Keratinocyte (primary cell): ENCODE results near the gene HINFP. TPM values are rescaled to one million over a fixed set of nuclear protein-coding genes. Genes with fewer than 3 reads are reported as not detected.

Experiments used
- DNase-seq: peaks from one replicate; pipeline ENCODE4 v3.0.0-alpha.2; 2011; ENCODE audit warnings: low read depth, missing footprints, low spot score
- FAIRE-seq: peaks from 2 replicates; lab custom pipeline; 2011; peaks lifted over from hg19 to GRCh38; lab: Jason Lieb, UNC
- H2AFZ ChIP-seq: 2 replicates; pipeline ENCODE4 v1.6.0; 2012; ENCODE audit warnings: low read length, control low read depth, inconsistent platforms; ENCODE audit not compliant: control insufficient read depth
- H3K27ac ChIP-seq: 2 replicates; pipeline ENCODE4 v1.5.1; 2011; ENCODE audit warnings: low read length; ENCODE audit not compliant: control insufficient read depth, insufficient read depth
- H3K27me3 ChIP-seq: 3 replicates; pipeline ENCODE4 v1.6.0; 2011; ENCODE audit warnings: low read length; ENCODE audit not compliant: control insufficient read depth, insufficient read depth; ENCODE audit errors: extremely low read depth
- H3K36me3 ChIP-seq, 2 experiments: 2 replicates in 1 of 2; 3 replicates in 1 of 2; pipeline ENCODE4 v1.5.1; 2011; ENCODE audit warnings: low read length in 2 of 2, mild to moderate bottlenecking in 1 of 2; ENCODE audit not compliant: control insufficient read depth in 2 of 2, insufficient read depth in 2 of 2; ENCODE audit errors: extremely low read depth in 1 of 2
- H3K4me1 ChIP-seq: 3 replicates; pipeline ENCODE4 v1.5.1; 2011; ENCODE audit warnings: low read length; ENCODE audit not compliant: control insufficient read depth, insufficient read depth; ENCODE audit errors: extremely low read depth
- H3K4me2 ChIP-seq: 3 replicates; pipeline ENCODE4 v1.6.0; 2011; ENCODE audit warnings: low read depth, low read length; ENCODE audit not compliant: control insufficient read depth, insufficient read depth; ENCODE audit errors: extremely low read depth
- H3K4me3 ChIP-seq, 3 experiments: fragments of 200-600 bp in 1 of 3; sonication (generic) in 1 of 3; 2 replicates in 2 of 3; 3 replicates in 1 of 3; pipeline ENCODE4 v1.5.1; 2011 to 2016; ENCODE audit warnings: low read length in 3 of 3, mild to moderate bottlenecking in 3 of 3, control low read depth in 2 of 3, inconsistent platforms in 1 of 3, low read depth in 1 of 3, mixed read lengths in 1 of 3, mixed run types in 1 of 3, moderate library complexity in 1 of 3; ENCODE audit not compliant: control insufficient read depth in 2 of 3, insufficient read depth in 2 of 3; ENCODE audit errors: extremely low read depth in 1 of 3
- H3K79me2 ChIP-seq: 2 replicates; pipeline ENCODE4 v1.6.0; 2012; ENCODE audit warnings: low read length; ENCODE audit not compliant: control insufficient read depth, insufficient read depth
- H3K9ac ChIP-seq: 3 replicates; pipeline ENCODE4 v1.6.0; 2011; ENCODE audit warnings: low read length; ENCODE audit not compliant: control insufficient read depth, insufficient read depth; ENCODE audit errors: extremely low read depth
- H3K9me1 ChIP-seq: 3 replicates; pipeline ENCODE4 v1.6.0; 2011; ENCODE audit warnings: low read length; ENCODE audit not compliant: control insufficient read depth, insufficient read depth; ENCODE audit errors: extremely low read depth
- H3K9me3 ChIP-seq: 2 replicates; pipeline ENCODE4 v1.5.1; 2012; ENCODE audit warnings: low read depth, low read length; ENCODE audit not compliant: control insufficient read depth
- H4K20me1 ChIP-seq: 3 replicates; pipeline ENCODE4 v1.6.0; 2011; ENCODE audit warnings: low read length; ENCODE audit not compliant: control insufficient read depth, insufficient read depth; ENCODE audit errors: extremely low read depth
- CTCF ChIP-seq, 3 experiments: IDR thresholded peaks in 1 of 3; conservative IDR thresholded peaks in 1 of 3; optimal IDR thresholded peaks in 1 of 3; 2 replicates in 2 of 3; 3 replicates in 1 of 3; pipeline versions ENCODE3 to v1.5.1; 2011; ENCODE audit warnings: low read length in 3 of 3, mild to moderate bottlenecking in 3 of 3, moderate library complexity in 2 of 3, control low read depth in 1 of 3, inconsistent platforms in 1 of 3; ENCODE audit not compliant: insufficient read depth in 2 of 3; ENCODE audit errors: extremely low read depth in 1 of 3
- EZH2 ChIP-seq: IDR thresholded peaks from one replicate; pipeline ENCODE4 v1.6.1; 2012; ENCODE audit warnings: inconsistent platforms, mild to moderate bottlenecking, low read length, moderate library complexity
- dilution Hi-C: fragments of 300-500 bp; cut with MboI; formaldehyde crosslinking; loops from one replicate; pipeline ENCODE4 v1.7.0; 2020; ENCODE audit warnings: low sequenced_read_pairs; ENCODE audit not compliant: extremely low pct_ligation_motif_present
- polyA plus RNA-seq, 5 experiments: library from polyadenylated mRNA; depleted of rRNA in 3 of 5; stranded (reverse) in 3 of 5; stranded (forward) in 1 of 5; unstranded in 1 of 5; fragments of >200 nt; gene quantifications; 1 replicate in 1 of 5; 2 replicates in 3 of 5; 3 replicates in 1 of 5; pipeline versions ENCODE4 v1.2.1 to v1.2.3, GENCODE V29; 2011 to 2012; ENCODE audit warnings: missing spikeins in 2 of 5, low read depth in 1 of 5, low replicate concordance in 1 of 5

HINFP gene
- polyA plus RNA-seq, 1 donor (not counting 4 experiments of a cell fraction or from before 2014, with no cell fraction given) = 15.6 TPM

GRCh38 chr11:119153049-119153818 is 31.9 kb downstream of the HINFP start:
- Histone ChIP-seq H3K4me3 (no peak overlapping the region), H3K4me2 (no peak overlapping the region), H3K9me1 (no peaks in the 10 kb centered on the region), H3K27me3 (peaks cover 29% of the 10 kb centered on the region), H3K4me1 (peaks cover 8% of the 10 kb centered on the region), H4K20me1 (no peaks in the 10 kb centered on the region), H2AFZ (no peak overlapping the region), H3K9me3 (no peaks in the 10 kb centered on the region), H3K36me3 (no peaks in the 10 kb centered on the region), H3K79me2 (no peaks in the 10 kb centered on the region), H3K27ac (no peak overlapping the region), H3K9ac (no peak overlapping the region)
- peak in 2 of 3 experiments; percentile 5 to 12 for TF ChIP-seq CTCF (optimal IDR thresholded peaks at IDR 0.05 in 1 of 3, IDR thresholded peaks at IDR 0.05 in 1 of 3, conservative IDR thresholded peaks at IDR 0.05 in 1 of 3; ENCODE audit: extremely low read depth in 1 of 3, insufficient read depth in 2 of 3, low read length in 3 of 3)
- no peak for TF ChIP-seq EZH2
- no peak for DNase-seq
- FAIRE-seq = no peak
- dilution Hi-C loops = no loop called here

GRCh38 chr11:119154178-119154577 is 32.8 kb downstream of the HINFP start:
- Histone ChIP-seq H3K4me2 (no peak overlapping the region), H4K20me1 (no peaks in the 10 kb centered on the region), H3K9ac (no peak overlapping the region), H3K27ac (no peak overlapping the region), H3K9me3 (no peaks in the 10 kb centered on the region), H3K4me3 (no peak overlapping the region), H3K9me1 (no peaks in the 10 kb centered on the region), H3K27me3 (peaks cover 27% of the 10 kb centered on the region), H3K36me3 (no peaks in the 10 kb centered on the region), H3K79me2 (no peaks in the 10 kb centered on the region), H3K4me1 (peaks cover 2% of the 10 kb centered on the region), H2AFZ (no peak overlapping the region)
- TF ChIP-seq CTCF (optimal IDR thresholded peaks at IDR 0.05 in 1 of 3, IDR thresholded peaks at IDR 0.05 in 1 of 3, conservative IDR thresholded peaks at IDR 0.05 in 1 of 3; ENCODE audit: extremely low read depth in 1 of 3, insufficient read depth in 2 of 3, low read length in 3 of 3) (no peak), EZH2 (no peak)
- DNase-seq = no peak
- no peak for FAIRE-seq
- dilution Hi-C loops = no loop called here
